ENCODE results near the gene MAPK10.

MAPK10 gene

GRCh38 chr4:86015412-86016350, 344.2 kb downstream of the MAPK10 start:
- TF ChIP-seq ZNF350 (tag by site-specific recombination; IDR thresholded peaks at IDR 0.05): no peak
- TF ChIP-seq ZNF433 (tag by site-specific recombination; IDR thresholded peaks at IDR 0.05; ENCODE audit: low read depth): no peak
- no peak for TF ChIP-seq HIC1 (tag by site-specific recombination; IDR thresholded peaks at IDR 0.05)
- no peak for TF ChIP-seq ZNF324 (tag by site-specific recombination; IDR thresholded peaks at IDR 0.05)
- no peak for TF ChIP-seq WT1 (tag by site-specific recombination; IDR thresholded peaks at IDR 0.05)
- TF ChIP-seq ZNF549 (tag by site-specific recombination; IDR thresholded peaks at IDR 0.05): no peak
- TF ChIP-seq ZNF175 (tag by site-specific recombination; IDR thresholded peaks at IDR 0.05): no peak
- TF ChIP-seq KLF9 (tag by site-specific recombination; IDR thresholded peaks at IDR 0.05; ENCODE audit: low read depth): no peak
- no peak for TF ChIP-seq HOXD13 (CRISPR knock-in tag; IDR thresholded peaks at IDR 0.05; ENCODE audit: borderline replicate concordance)
- TF ChIP-seq SALL2 (tag by site-specific recombination; IDR thresholded peaks at IDR 0.05; ENCODE audit: borderline replicate concordance): no peak
- H3K9me3 ChIP-seq (ENCODE audit: control insufficient read depth, insufficient read depth, low read depth, low read length): no peaks in the 10 kb centered on the region
- no peaks in the 10 kb centered on the region for H3K36me3 ChIP-seq (ENCODE audit: control insufficient read depth in 2 of 2, insufficient read depth in 1 of 2, low read length in 2 of 2)
- no peak overlapping the region for H3K4me3 ChIP-seq (ENCODE audit: low read depth, low read length)
- H3K4me1 ChIP-seq (ENCODE audit: control insufficient read depth, insufficient read depth, low read length): no peaks in the 10 kb centered on the region
- ChIA-PET POLR2A (no interaction called here), CTCF (no interaction called here)
- no peak overlapping the region for H3K27ac ChIP-seq (ENCODE audit: extremely low read depth, low read depth, low read length)

GRCh38 chr4:86014599-86014998, 345.3 kb downstream of the MAPK10 start:
- no peaks in the 10 kb centered on the region for H3K4me1 ChIP-seq (ENCODE audit: control insufficient read depth, insufficient read depth, low read length)
- POLR2A ChIA-PET: no interaction called here
- no peak overlapping the region for H3K27ac ChIP-seq (ENCODE audit: extremely low read depth, low read depth, low read length)
- CTCF ChIA-PET: no interaction called here
- no peaks in the 10 kb centered on the region for H3K9me3 ChIP-seq (ENCODE audit: control insufficient read depth, insufficient read depth, low read depth, low read length)
- TF ChIP-seq MZF1 (tag by site-specific recombination; IDR thresholded peaks at IDR 0.05; ENCODE audit: borderline replicate concordance) (no peak), ZBTB44 (tag by site-specific recombination; IDR thresholded peaks at IDR 0.05) (no peak), SALL2 (tag by site-specific recombination; IDR thresholded peaks at IDR 0.05; ENCODE audit: borderline replicate concordance) (no peak), ZNF701 (tag by site-specific recombination; IDR thresholded peaks at IDR 0.05) (no peak), ZNF211 (tag by site-specific recombination; IDR thresholded peaks at IDR 0.05; ENCODE audit: low read depth) (no peak), ZNF513 (tag by site-specific recombination; IDR thresholded peaks at IDR 0.05) (no peak), ZNF776 (tag by site-specific recombination; IDR thresholded peaks at IDR 0.05; ENCODE audit: borderline replicate concordance) (no peak), ZNF791 (tag by site-specific recombination; IDR thresholded peaks at IDR 0.05) (no peak), ZNF202 (tag by site-specific recombination; IDR thresholded peaks at IDR 0.05; ENCODE audit: borderline replicate concordance) (no peak), ZNF394 (tag by site-specific recombination; IDR thresholded peaks at IDR 0.05; ENCODE audit: borderline replicate concordance) (no peak), MEIS1 (CRISPR knock-in tag; IDR thresholded peaks at IDR 0.05; ENCODE audit: borderline replicate concordance) (no peak), ZBTB48 (tag by site-specific recombination; IDR thresholded peaks at IDR 0.05) (no peak)
- H3K4me3 ChIP-seq (ENCODE audit: low read depth, low read length): no peak overlapping the region
- no peaks in the 10 kb centered on the region for H3K36me3 ChIP-seq (ENCODE audit: control insufficient read depth in 2 of 2, insufficient read depth in 1 of 2, low read length in 2 of 2)

Measured in HEK293 (cell line).